Subcutaneous adipose tissue (tissue), 4 donors: ENCODE measurements around the gene C1orf232. TPM values are rescaled to one million over a fixed set of nuclear protein-coding genes. Genes with fewer than 3 reads are reported as not detected.

Experiments
- total RNA-seq, 4 donors: library from RNA; depleted of rRNA; stranded (reverse); fragments of >200 nt; gene quantifications; one replicate each; pipeline ENCODE4 v1.1.0, GENCODE V29; 2016
- TF ChIP-seq, protein P1 (sequence below): fragments of 450-650 bp; IDR thresholded peaks from one replicate; pipeline ENCODE4 v1.5.1; 2016; ENCODE audit warnings: low read depth, mild to moderate bottlenecking, control low read depth, antibody characterized with exemption, moderate library complexity

The C1orf232 gene
- total RNA-seq, 4 donors from 2014 or later, result not detected

DNA sequence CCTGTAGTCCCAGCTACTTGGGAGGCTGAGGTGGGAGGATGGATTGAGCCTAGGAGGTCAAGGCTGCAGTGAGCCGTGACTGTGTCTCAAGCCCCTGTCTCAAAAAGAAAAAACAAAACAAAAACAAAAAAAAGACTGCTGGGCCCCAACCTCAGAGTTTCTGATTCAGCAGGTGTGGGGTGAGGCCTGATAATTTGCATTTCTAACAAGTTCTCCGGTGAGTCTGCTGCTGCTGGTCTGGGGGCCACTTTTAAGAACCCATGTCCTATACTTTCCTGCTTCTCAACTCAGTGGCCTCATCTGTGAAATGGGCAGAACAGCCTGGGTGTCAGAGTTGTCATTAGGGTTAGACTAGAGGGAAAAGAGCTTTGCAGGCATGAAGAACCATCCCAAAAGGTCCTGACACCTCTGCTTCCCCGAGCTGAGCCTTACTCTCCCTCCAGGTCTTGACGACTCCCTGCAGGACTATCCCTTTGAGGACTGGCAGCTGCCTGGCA lies 11.3 kb upstream of the C1orf232 start:
- TF ChIP-seq, protein P1, sequence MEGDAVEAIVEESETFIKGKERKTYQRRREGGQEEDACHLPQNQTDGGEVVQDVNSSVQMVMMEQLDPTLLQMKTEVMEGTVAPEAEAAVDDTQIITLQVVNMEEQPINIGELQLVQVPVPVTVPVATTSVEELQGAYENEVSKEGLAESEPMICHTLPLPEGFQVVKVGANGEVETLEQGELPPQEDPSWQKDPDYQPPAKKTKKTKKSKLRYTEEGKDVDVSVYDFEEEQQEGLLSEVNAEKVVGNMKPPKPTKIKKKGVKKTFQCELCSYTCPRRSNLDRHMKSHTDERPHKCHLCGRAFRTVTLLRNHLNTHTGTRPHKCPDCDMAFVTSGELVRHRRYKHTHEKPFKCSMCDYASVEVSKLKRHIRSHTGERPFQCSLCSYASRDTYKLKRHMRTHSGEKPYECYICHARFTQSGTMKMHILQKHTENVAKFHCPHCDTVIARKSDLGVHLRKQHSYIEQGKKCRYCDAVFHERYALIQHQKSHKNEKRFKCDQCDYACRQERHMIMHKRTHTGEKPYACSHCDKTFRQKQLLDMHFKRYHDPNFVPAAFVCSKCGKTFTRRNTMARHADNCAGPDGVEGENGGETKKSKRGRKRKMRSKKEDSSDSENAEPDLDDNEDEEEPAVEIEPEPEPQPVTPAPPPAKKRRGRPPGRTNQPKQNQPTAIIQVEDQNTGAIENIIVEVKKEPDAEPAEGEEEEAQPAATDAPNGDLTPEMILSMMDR, result no peak

DNA sequence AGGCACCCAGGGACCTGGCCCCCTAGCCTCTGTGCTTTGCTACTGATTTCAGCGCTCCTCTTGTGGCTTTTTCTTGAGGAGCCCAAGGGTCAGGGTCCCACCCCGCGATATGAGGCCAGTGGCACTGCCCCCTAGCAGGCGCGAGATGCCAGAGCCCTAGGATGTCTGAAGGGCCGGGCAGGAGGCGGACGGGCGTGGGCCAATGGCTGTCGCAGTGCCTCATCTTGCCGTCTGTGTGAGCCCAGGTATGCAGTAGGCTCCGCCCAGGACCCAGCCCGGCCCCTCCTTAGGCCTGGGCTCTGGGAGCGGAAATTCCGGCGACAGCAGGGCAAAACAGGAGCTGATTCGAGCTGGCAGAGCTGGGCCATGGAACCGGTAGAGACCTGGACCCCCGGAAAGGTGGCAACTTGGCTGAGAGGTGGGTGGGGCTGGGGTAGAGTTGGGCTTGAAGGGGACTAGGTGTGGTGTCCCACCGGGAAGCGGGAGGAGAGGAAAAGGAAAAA lies 8.5 kb upstream of the C1orf232 start, which contains the start of gene CNKSR1:
Gene CNKSR1 (plus strand): TSS at position 310 of the 503 bp plus-strand sequence. CDS start 57 bp downstream, at position 367.
- TF ChIP-seq, protein P1, result no peak

DNA sequence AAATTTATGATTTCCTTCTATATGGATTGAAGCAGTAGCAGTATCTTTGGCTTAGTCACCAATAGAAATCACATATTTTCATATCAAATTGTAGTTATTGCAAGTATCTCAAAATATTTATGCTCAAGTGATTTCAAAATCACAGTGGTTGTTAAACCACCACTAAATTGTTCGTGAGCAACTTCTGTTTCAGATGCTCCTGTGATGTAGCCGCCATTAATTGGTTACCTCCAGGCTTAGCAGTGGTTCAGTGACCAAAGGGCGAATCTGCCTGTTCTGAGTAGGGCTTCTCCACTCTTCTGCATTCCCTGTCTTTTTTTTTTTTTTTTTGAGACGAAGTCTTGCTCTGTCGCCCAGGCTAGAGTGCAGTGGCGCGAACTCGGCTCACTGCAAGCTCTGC lies 6.6 kb upstream of the C1orf232 start:
- TF ChIP-seq, protein P1, result no peak

DNA sequence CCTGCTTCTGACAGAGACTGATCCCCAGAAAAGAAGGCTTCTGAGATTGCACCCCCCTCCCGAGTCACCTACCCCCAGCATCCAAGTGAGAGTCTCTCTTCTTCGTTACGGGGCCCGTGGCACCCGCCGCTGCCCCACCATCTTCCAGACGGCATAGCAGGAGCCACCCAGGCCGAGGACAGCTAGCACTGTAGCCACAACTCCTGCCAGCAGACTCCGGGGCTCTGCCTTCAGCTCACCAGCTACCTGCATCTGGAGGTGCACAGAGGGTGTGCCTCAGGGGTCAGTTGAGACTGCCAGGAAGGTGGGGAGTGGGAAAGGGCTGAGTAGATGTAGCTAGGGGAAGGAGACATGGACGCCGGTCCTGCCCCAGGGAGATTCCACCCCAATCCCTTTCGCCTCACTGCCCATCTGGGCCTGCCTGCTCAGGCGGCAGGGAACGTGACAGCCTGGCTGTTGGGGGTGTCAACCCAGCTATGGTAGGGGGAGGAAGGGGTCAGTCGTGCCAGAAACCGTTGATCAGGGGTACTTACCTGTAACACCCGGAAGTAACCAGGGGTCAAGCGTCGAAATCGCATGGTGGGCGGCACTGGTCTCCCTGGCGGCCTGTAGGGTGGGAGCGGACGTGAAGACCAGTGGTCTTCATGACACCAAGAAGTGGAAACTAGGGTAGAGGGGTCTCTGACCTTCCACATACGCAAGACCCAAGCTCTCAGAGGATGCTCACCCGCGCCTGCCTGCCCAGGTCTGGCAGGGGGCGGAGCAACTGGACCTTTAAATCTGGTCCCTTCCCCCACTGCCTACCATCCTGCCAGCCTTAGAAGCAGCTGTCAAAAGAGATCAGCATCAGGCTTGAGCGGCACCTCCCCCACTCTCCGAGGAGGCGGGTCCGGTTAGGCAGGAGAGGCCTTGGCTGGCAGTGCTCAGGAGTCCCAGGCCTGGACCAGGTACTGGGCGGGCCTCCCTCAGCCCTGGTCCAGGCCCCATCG lies 2.6 kb upstream of the C1orf232 start, which contains the start of gene ZNF593OS:
Gene ZNF593OS (minus strand): TSS at position 749 of the 989 bp plus-strand sequence. CDS start 171 bp downstream, at position 578.
- TF ChIP-seq, protein P1, result no peak

DNA sequence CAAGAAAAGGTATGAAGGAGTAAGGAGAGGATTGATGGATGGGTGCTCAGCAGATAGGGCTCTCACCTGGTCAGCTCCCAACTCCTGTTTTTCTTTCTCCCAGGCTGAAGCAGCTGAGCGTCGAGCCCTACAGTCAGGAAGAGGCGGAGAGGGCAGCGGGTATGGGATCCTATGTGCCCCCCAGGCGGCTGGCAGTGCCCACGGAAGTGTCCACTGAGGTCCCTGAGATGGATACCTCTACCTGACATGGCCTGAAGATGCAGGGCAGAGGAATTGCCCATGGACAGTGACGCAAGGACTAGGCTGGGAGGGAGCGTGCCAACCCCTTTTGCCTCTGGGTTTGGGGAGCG lies 1.7 kb upstream of the C1orf232 start:
- TF ChIP-seq, protein P1, result no peak

DNA sequence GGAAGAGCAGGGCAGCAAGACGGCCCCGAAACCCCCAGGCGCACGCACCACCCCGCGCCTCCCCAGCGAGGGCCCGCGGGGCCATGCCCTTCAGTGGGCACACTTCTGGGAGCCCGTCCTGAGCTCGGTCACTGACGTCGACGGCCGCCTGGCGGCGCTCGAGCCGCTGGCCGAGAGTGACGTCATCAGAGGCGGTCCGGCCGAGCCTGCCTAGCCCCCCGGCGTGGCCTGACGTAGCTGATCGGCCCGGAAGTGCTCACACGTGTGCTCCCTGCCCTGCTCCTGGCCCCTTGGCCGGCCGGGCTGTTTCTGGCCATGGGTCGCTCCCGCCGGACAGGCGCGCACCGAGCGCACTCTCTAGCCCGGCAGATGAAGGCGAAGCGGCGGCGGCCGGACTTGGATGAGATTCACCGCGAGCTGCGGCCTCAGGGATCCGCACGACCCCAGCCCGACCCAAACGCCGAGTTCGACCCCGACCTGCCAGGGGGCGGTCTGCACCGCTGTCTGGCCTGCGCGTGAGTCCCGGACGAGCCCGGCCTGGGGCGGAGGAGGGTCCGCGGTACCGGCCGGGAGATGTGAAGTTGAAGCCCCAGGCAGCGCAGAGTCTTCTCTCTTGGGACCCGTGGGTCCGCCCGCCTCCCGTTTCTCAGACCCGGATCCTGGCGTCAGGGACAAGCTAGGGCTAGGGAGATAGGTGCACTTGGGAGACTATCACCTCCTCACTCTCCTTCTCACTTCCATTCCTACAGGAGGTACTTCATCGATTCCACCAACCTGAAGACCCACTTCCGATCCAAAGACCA lies 1.1 kb upstream of the C1orf232 start, which contains the start of gene ZNF593:
Gene ZNF593 (plus strand): TSS at position 240 of the 803 bp plus-strand sequence. CDS start 76 bp downstream, at position 316.
- TF ChIP-seq, protein P1, result no peak
